HK-2 (cell line): ENCODE data around the gene PQBP1.
"Not testable (repeated sequence)": the region's sequence is repeated elsewhere in the genome, so short reads cannot be mapped to it uniquely, and the experiment has no call there.

ENCODE experiments used
- DNase-seq: peaks from one replicate; pipeline ENCODE4 v3.0.0-alpha.2; 2018; ENCODE audit not compliant: unreplicated experiment

PQBP1 gene, protein sequence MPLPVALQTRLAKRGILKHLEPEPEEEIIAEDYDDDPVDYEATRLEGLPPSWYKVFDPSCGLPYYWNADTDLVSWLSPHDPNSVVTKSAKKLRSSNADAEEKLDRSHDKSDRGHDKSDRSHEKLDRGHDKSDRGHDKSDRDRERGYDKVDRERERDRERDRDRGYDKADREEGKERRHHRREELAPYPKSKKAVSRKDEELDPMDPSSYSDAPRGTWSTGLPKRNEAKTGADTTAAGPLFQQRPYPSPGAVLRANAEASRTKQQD

DNA sequence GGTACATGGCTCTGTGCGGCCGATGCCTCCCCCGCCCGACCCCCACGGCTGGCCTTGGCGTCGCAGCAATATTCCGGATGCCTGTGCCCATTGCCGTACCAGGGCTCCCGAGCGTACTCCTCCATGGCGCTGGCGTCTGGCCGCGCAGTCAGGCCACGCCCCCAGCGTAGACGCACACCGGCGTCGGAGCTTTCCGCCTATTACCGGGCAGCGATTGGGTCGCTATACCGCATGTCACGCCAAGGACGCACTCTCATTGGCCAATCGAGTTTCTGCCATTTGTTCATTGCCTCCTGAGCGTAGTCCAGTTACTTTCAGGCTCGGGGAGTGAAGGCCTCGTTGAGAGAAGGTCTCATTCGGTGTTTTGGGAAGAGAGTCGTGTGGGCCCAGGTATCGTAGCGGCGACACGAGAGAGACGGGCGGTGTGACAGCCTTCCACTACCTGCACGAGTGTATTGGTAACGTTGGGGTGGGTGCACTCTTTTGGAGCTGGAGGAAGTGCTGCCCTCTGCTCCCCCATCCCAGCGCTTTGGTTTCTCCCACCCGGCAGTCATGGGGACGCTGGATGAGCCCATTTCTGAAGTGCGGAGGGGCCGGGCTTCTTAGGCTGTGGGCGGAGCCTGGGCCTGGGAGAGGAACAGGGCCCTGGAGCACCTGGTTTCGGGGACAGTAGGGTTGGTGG is at the start of gene PQBP1, which contains the start of gene TIMM17B:
Gene PQBP1 (plus strand): TSS at position 306 of the 682 bp plus-strand sequence. CDS start 580 bp downstream, outside the sequence.
Gene TIMM17B (minus strand): TSS at position 144 of the 682 bp plus-strand sequence. CDS start 19 bp downstream, at position 125.
- peak; percentile 88 for DNase-seq

DNA sequence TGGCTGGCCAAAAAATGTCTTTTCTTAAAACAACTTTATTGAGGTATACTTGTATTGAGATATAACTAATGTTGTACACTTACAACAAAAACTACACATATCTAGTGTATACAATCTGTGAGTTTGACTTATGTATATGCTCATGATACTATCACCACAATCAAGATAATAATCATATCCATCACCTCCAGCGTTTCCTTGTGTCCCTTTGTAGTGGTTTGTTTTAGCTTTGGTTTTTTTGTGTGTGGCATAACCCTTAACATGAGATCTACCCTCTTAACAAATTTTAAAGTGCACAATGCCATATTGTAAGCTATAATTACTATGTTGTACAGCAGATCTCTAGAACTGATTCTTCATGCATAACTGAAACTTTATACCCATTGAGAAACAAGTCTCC is 48.9 kb upstream of the PQBP1 start:
- DNase-seq: no peak

DNA sequence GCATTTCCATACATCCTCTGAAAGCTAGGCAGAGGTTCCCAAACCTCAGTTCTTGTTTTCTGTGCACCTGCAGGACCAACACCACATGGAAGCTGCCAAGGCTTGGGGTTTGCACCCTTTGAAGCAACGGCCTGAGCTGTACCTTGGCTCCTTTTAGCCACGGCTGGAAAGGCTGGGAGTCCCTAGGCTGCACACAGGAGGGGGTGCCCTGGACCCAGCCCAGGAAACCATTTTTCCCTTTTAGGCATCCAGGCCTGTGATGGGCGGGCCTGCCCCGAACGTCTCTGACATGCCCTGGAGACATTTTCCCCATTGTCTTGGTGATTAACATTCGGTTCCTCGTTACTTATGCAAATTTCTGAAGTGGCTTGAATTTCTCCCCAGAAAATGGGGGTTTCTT is 44.9 kb upstream of the PQBP1 start:
- DNase-seq: no peak

DNA sequence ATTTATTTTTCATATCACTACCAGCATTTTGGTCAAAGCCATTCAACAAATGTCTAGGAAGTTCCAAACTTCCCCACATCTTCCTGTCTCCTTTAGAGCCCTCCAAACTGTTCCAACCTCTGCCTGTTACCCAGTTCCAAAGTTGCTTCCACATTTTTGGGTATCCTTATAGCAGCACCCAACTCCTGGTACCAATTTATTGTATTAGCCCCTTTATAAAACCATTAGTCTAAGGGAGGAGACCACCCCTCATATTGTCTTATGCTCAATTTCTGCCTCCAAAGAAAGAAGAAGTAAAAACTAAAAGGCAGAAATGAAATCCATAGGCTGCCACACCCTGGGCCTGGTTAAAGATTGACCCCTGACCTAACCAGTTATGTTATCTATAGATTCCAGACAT is 44.2 kb upstream of the PQBP1 start:
- DNase-seq: not testable (repeated sequence)

DNA sequence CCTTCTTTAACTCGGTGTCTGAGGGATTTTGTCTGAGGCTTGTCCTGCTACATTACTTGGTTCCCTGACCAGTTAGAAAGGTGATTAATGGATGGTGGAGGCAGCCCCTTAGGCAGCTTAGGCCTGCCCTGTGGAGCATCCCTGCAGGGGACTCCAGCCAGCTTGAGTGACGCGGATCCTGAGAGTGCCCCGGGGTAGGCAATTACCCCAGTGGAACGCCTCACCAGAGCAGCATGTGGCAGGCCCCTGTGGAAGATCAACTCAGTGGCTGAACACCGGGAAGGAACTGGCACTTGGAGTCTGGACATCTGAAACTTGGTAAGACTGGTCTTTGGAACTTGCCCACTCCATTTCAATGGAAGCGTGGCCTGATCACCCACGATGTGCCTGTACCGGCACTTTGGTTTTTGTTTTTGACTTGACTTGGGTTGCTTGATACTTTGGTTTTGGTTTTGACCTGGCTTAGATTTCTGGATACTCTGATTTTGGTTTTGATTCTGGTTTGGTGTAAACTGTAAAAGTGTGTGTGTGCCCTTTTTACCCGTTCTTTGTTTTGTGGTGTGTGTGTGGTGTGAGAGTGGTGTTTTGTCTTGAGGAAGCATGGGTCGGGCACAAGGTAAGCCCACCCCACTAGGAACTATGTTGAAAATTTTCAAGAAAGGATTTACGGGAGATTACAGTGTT is 43.5 kb upstream of the PQBP1 start:
- DNase-seq: not testable (repeated sequence)

DNA sequence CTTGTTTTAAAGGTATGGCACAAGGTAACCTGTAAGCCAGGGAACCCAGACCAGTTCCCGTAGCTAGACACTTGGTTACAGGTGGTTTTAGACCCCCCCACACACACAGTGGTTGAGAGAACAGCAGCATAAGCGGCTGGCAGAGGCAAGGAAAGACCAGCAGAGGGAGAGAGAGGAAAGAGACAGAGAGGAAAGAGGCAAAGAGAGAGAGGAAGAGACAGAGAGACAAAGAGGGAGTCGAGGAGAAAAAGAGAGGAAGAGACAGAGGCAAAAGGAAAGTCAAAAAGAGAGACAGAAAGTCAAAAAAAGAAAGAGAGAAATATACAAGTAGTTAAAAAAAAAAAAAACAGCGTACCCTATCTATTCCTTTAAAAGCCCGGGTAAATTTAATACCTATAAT is 42.8 kb upstream of the PQBP1 start:
- DNase-seq: no peak

DNA sequence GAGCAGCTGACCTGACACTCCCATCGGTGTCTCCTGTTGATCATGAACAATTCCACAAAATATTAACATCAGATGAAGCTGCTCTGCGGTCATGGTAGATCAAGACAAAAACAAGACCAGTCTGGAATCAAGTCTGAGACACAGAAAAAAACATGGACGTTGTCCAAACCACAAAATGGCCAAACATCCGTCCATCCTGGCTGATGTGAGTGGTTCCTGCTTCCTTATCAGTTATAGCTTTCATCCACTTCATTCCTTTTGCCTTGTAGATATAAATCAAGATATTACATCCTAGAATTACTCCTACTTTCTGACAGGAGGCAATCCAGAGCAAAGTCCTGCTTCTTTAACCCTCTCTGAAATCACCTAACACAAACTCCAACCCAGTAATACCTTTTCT is 33.5 kb upstream of the PQBP1 start:
- peak; percentile 11 for DNase-seq

DNA sequence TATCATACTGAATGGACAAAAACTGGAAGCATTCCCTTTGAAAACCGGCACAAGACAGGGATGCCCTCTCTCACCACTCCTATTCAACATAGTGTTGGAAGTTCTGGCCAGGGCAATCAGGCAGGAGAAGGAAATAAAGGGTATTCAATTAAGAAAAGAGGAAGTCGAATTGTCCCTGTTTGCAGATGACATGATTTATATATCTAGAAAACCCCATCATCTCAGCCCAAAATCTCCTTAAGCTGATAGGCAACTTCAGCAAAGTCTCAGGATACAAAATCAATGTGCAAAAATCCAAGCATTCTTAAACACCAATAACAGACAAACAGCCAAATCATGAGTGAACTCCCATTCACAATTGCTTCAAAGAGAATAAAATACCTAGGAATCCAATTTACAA is 25.7 kb upstream of the PQBP1 start:
- DNase-seq: not testable (repeated sequence)

DNA sequence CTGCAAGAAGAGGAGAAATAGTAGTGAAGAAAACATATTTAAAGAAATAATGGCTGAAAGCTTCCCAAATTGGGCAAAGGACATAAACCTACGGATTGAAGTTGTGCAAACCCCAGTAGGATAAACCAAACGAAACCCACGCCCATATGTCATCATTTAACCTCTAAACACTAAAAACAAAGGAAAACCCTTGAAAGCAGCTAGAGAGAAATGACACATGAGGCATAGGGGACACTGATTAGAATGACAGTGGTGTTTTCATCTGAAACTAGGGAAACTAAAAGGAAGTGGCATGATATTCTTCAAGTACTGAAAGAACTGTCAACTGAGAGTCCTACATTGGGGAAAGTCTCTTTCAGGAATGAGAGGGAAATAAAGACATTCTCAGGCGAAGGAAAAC is 20.8 kb upstream of the PQBP1 start:
- not testable (repeated sequence) for DNase-seq

DNA sequence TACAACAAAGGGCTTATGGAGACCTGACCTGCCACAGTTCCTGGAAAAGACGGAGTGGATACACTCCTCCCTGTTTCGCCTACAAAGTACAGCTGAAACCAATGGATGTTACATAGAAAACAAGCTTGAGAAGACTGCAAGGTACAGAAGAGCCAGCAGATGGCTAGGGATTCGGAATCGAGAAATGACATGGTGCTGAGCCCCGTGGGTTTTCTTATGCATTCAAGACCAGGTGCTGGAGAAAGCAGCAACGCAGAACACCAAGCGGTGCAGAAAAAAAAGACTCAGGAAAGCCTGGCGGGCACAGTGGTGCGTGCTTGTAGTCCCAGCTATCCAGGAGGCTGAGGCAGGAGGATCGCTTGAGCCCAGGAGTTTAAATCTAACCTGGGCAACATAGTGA is 14.0 kb upstream of the PQBP1 start:
- no peak for DNase-seq

DNA sequence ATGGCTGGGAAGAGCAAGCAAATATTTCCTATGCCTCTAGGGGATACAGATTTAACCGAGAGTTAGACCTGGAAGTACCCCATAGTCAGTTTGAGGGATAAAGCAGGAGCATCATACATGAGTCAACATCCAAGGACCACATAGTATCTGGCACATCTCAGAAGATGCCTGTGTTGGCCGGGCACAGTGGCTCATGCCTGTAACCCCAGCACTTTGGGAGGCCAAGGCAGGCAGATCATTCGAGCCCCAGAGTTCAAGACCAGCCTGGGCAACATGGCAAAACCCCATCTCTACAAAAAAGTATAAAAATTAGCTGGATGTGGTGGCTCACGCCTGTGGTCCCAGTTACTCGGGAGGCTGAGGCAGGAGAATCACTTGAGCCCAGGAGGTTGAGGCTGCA is 11.1 kb upstream of the PQBP1 start:
- not testable (repeated sequence) for DNase-seq

DNA sequence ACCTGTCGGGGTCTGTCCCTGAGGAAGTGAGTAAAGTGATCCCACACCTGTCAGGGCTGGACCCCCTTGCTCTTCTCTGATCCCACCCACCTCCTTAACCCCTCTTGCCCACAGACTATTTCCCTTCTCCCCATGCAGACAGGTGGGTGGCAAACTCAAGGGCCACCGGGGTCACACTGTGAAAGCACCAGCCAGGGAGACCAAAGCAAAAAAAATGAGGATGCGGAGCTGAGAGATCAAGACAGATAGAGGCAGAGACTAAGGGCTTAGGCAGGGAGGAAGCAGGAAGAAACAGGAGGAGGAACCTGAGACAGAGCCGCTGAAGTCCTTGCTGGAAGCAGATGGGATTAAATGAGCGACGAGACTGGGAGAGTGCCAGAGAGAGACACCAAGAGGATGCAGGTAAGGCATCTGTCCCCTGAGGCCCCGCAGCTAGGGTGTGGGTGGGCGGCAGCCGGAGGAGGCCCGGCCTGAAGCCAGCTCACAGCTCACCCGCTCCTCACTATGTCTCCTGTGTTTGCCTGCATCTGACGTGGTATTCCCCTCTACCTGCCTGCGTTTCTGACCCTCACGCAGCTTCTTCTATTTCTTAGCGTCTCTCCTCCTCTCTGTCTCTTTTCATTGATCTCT is 7.3 kb upstream of the PQBP1 start:
- no peak for DNase-seq

DNA sequence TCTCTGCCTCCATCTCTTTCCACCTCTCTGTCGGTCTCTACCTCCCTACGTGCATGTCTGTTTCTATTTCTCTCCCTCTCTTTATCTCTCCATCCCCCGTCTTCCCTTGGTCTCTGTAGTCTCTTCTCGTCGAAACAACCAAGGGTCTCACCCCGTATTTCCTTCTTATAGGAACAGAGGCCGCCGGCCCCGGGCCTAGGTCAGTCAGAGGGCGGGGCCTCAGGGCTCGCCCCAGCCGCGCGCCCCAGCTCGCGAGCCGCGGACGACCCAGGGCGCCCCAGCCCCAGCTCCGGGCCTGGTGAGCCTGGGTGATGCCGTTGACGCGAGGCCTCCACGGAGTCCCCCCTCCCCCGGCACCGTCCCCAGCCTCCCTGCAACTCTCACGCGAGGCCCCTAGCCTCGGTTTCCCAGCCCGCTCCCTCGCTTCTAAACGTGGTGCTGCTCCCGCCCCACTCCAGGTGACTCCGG is 6.8 kb upstream of the PQBP1 start:
- DNase-seq: no peak

DNA sequence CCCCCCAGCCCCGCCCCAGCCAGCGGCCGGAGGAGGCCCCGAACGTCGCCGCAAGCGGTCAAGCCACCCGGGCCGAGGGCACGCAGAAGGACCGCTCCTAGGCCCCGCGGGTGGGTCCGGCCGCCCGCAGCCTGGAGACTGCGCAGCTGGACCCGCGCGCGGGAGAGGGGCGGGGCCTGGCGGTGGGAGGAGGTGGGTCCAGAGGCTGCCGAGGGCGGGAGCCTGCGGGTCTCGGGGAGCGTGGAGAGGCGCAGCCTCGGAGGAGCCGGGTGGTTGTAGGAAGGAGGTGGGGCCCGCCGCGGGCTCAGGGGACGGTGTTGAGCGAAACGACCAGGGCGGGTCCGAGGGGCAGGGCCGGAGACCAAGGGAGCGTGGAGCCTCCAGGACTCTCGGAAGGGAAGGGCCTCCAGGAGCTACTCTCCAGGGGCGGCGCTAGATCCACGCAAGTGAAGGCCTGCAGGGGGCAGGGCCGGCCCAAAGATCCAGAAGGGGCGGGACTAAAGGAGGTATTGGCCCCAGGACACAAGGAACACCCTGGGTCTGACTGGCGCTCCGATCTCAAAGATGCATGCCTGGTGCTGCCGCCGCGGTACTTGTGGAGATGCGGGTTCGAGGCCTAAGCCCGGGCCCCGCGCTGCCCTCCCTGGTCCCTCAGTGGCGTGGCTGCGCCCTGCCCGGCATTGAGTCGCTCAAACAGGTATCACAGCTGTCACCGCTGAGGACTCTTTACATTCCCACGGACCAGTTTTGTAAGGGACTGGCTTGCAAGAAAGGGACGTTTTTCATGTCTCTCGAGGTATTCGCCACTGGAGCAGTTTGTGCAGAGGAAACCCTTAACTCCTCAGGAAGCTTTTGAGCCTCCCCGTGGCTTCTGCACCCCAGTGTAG is 6.1 kb upstream of the PQBP1 start:
- peak; percentile 92 for DNase-seq

DNA sequence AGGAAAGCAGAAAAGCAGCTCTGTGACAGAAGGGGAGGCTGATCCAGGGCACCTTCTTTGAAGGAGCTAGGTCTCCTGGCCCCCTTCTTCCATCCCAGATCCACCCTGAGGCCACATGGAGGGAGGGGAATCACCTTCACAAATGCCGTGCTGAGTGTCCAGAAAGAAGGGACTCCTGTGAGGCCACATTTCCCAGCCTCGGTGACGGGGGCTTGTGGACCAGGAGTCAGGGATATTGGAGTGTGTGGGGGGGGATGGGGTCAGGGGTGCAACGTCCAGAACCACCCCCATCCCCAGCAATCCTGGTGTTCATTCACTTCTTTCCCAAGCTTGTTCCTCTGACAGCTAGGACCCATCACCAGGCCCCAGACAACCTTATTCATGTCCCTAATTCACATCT is 4.8 kb upstream of the PQBP1 start:
- no peak for DNase-seq

DNA sequence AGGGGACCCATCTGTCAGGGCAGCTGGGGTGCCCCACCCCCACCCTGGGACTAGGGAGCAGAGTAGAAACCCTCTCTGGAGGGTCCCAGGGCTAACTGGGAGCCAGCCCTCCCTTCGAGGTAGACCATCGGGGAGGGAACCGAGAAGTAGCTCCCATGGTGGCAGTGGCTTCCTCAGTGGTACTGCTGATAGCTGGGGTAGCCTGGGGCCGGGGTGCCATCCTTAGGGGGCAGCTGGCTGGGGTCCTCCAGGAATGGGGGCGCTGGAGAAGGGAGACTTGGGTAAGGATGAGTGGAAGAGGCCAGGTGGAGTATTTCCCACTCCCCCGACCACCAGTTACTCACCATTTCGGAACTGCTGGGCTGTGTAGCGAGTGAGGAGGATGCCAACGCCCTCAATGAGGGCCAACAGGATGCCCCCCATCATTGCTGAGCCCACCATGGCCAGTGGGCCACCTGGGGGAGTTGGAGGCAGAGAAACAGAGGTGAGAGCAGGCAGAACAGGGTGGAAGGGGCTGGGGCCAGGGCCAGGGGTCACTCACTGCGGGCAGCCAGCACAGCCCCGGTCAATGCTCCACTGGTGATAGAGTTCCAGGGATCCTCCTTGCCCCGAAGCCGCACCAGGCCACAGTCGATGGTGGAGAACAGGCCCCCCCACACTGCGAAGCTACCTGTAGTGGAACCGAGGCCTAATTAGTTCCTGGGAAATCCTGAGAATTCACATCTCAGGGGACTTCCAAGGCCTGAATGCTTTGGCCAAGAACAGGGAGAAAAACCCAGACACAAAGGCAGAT is 4.0 kb upstream of the PQBP1 start:
- no peak for DNase-seq

DNA sequence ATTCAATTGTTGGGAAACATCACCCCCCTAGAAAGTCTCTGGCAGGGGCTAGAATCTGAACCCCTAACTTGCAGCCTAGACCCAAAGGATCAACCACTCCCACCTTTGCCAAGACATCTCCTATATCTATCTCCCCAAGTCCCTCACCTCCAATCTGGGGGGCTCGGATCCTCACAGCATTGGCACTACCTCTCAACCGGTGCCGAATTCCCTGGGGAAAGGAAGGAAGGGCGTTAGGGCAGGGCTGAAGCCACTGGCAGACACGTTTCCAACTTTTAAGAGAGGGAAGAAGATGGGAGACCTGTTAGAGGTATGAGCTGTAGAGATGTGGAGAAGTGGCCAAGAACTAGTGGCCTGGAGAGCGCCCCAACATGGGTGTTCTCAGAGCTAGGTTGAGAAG is 2.8 kb upstream of the PQBP1 start:
- DNase-seq: no peak

DNA sequence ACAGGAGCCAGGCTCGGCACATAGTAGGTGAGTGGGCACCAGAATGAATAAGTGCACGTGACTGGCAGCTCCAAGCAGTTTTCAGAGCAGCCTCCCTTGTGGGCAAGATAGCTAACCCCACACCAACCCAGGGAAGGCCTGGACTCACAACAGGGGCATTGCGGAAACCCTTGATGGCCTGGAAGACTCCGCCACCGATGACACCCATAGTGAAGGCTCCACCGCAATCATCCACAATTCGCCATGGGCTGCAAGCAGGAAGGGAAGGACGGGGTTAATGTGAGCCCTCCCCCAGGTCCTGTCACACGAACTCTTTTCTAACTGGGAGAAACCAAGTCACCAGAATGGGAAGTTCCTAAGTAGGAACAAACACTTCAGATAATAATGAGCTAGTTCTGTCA is 1.1 kb upstream of the PQBP1 start:
- no peak for DNase-seq

DNA sequence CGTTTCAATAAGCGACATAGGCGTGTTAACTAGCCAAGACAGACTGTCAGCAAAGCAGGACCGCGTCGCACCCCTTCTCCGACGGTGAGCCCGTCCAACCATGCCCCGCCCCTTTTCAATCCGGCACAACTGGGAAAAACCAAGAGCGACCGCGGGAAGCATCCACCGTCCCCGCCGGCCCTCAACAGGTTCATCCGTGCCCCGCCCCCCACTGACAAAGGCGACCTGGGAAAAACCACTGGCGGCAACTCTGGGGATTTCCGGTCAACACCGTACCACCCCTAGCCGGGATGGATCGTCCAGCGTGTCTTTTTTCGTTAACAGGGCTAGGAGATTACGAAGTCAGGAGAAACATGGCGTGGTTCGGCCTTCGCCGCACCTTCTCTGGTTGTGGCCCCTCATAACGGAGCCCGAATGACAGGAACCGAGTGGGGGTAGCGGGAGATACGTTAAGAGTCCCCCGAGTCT is 539 bp upstream of the PQBP1 start:
- DNase-seq: peak; percentile 84

DNA sequence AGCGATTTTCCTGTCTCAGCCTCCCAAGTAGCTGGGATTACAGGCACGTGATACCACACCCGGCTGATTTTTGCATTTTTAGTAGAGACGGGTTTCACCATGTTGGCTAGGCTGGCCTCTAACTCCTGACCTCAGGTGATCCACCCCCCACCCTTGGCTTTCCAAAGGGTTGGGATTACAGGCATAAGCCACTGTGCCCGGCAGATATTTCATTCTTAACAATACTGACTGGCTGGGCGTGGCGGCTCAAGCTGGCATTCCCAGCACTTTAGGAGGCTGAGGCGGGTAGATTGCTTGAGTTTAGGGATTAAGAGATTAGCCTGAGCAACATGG is 1.3 kb downstream of the PQBP1 start:
- no peak for DNase-seq
